Suprapubic skin (tissue), 4 donors: Measurements from ENCODE around the gene VWF. TPM values are rescaled to one million over a fixed set of nuclear protein-coding genes. Genes with fewer than 3 reads are reported as not detected.
A peak's percentile ranks its signal among the peaks of the same experiment; 100 is the strongest.

Source experiments
- DNase-seq, 2 donors: peaks; one replicate each; pipeline ENCODE4 v3.0.0-alpha.2; 2019; ENCODE audit warnings: low spot score in 2 of 2
- H3K27ac ChIP-seq: fragments of 200-600 bp; sonication (generic); one replicate; pipeline ENCODE4 v1.5.1; 2019
- H3K27me3 ChIP-seq: fragments of 200-600 bp; sonication (generic); one replicate; pipeline ENCODE4 v1.5.1; 2019
- H3K36me3 ChIP-seq: fragments of 200-600 bp; sonication (generic); one replicate; pipeline ENCODE4 v1.5.1; 2019
- H3K4me1 ChIP-seq: fragments of 200-600 bp; sonication (generic); one replicate; pipeline ENCODE4 v1.5.1; 2019
- H3K4me3 ChIP-seq: fragments of 200-600 bp; sonication (generic); one replicate; pipeline ENCODE4 v1.5.1; 2019; ENCODE audit warnings: mild to moderate bottlenecking
- H3K9me3 ChIP-seq: fragments of 200-600 bp; sonication (generic); one replicate; pipeline ENCODE4 v1.5.1; 2019
- EP300 ChIP-seq: sonication (generic); formaldehyde crosslinking; IDR thresholded peaks from one replicate; pipeline ENCODE4 v1.6.1; 2017; ENCODE audit warnings: antibody characterized with exemption
- POLR2A ChIP-seq, 2 donors: fragments of 450-650 bp; IDR thresholded peaks; one replicate each; pipeline ENCODE4 v1.6.1; 2017; ENCODE audit warnings: antibody characterized with exemption in 2 of 2, mild to moderate bottlenecking in 2 of 2, moderate library complexity in 2 of 2
- POLR2AphosphoS5 ChIP-seq, 3 donors: sonication (generic); formaldehyde crosslinking; IDR thresholded peaks; one replicate each; pipeline ENCODE4 v1.6.1; 2017; ENCODE audit warnings: antibody characterized with exemption in 3 of 3
- WGBS: methylation state at CpG from one replicate; pipeline ENCODE4 v1.1.5; 2018; 5-methylcytosine and 5-hydroxymethylcytosine counted together
- total RNA-seq, 4 donors: library from RNA; depleted of rRNA; stranded (reverse); fragments of >200 nt; gene quantifications; one replicate each; pipeline ENCODE4 v1.1.0, GENCODE V29; 2016
- TF ChIP-seq, protein P1 (sequence below), 2 donors: fragments of 200-600 bp in 1 of 2; fragments of 450-650 bp in 1 of 2; sonication (generic) in 1 of 2; IDR thresholded peaks; one replicate each; pipeline ENCODE4 v1.5.1; 2016 to 2019; ENCODE audit warnings: antibody characterized with exemption in 2 of 2, mild to moderate bottlenecking in 1 of 2, moderate library complexity in 1 of 2

Gene VWF
- total RNA-seq, 4 donors from 2014 or later: 35.5 to 91.7 (median 61.7) TPM

DNA sequence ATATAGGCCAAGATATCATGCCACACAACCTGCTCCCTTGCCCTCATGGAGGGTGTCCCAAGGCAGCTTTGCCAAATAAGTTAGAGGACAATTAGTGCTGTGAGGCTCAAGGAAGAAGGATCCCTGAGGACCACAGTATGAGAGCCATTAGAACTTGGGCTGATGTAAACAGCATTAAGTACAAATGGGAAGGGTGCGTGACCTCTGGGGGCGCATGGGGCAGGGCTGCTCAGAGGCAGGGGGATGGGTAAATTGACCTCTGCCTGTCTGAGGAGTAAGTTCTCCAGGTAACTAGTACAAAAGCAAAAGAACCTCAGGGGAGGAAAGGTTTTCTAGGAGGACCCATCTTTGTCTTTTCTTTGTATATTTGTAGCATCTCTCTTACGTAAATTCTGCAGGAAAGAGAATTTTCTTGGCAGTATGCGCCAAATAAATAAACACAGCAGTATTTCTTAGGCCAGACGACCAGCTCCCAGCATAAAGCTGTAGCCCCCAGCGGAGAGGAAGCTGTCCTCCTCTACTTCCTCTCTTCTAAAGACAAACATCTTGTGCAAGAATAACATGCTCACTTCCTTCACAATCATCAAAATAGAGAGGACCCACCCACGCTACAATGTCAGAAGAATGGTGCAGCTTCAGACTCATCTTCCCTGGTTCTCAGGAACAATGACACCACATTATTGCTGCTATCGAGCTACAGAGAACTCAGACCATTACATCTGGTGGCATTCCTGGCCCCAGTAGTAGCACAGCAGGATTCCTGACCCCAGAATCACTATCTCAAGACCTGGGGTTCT lies 16.4 kb upstream of the VWF start:
- WGBS: 72% methylated on average over 8 of the region's 8 CpGs
- DNase-seq: no peak
- no peaks in the 10 kb centered on the region for H3K36me3 ChIP-seq

DNA sequence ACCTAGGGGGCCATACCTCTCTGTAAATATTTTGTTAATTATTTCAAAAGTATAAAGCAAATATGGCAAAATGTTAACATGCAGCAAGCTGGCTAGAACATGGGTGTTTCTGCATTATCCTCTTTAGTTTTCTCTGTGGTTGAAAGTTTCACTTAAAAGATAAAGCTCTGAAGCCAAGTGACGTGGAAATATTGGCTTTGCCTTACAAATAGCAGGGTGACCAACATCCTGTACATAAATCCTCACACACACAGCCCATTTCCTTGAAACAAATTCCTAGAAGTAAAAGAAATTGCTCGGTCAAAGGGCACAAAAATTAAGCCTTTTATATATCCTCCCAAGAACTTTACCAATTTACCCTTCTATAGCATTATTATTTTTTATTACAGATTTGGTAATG lies 10.6 kb upstream of the VWF start:
- no peak for TF ChIP-seq POLR2AphosphoS5 (IDR thresholded peaks at IDR 0.05)
- no peak for TF ChIP-seq POLR2A (IDR thresholded peaks at IDR 0.05)
- no peak for TF ChIP-seq EP300
- TF ChIP-seq, protein P1, sequence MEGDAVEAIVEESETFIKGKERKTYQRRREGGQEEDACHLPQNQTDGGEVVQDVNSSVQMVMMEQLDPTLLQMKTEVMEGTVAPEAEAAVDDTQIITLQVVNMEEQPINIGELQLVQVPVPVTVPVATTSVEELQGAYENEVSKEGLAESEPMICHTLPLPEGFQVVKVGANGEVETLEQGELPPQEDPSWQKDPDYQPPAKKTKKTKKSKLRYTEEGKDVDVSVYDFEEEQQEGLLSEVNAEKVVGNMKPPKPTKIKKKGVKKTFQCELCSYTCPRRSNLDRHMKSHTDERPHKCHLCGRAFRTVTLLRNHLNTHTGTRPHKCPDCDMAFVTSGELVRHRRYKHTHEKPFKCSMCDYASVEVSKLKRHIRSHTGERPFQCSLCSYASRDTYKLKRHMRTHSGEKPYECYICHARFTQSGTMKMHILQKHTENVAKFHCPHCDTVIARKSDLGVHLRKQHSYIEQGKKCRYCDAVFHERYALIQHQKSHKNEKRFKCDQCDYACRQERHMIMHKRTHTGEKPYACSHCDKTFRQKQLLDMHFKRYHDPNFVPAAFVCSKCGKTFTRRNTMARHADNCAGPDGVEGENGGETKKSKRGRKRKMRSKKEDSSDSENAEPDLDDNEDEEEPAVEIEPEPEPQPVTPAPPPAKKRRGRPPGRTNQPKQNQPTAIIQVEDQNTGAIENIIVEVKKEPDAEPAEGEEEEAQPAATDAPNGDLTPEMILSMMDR (IDR thresholded peaks at IDR 0.05): no peak
- Histone ChIP-seq H3K4me3 (no peak overlapping the region), H3K4me1 (no peaks in the 10 kb centered on the region), H3K27me3 (no peaks in the 10 kb centered on the region), H3K9me3 (no peaks in the 10 kb centered on the region), H3K36me3 (no peaks in the 10 kb centered on the region), H3K27ac (no peak overlapping the region)
- DNase-seq: no peak
- 55% methylated on average over 2 of the region's 2 CpGs for WGBS

More for the DNA sequence above, 16.4 kb upstream of the VWF start:
- TF ChIP-seq, protein P1 (IDR thresholded peaks at IDR 0.05): no peak
- Histone ChIP-seq H3K4me3 (no peak overlapping the region), H3K27me3 (no peaks in the 10 kb centered on the region), H3K4me1 (peaks cover 7% of the 10 kb centered on the region), H3K9me3 (no peaks in the 10 kb centered on the region), H3K27ac (peak overlapping the region; percentile 39)

DNA sequence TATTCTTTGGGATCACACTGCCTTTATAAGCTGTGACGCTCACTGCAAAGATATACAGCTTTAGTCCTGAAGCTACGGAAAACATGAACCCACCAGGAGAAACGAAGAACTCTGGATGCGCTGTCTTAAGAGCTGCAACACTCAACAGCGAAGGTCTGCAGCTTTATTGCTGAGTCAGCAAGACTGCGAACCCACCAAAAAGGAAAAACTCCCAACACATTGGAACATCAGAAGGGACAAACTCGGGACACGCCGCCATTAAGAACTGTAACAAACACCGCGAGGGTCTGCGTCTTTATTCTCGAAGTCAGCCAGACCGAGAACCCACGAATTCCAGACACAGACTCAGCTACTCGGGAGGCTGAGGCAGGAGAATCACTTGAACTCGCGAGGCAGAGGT lies 9.2 kb upstream of the VWF start:
- no peaks in the 10 kb centered on the region for H3K27me3 ChIP-seq
- no peaks in the 10 kb centered on the region for H3K9me3 ChIP-seq
- no peaks in the 10 kb centered on the region for H3K36me3 ChIP-seq
- TF ChIP-seq, protein P1 (IDR thresholded peaks at IDR 0.05): no peak
- no peak for TF ChIP-seq POLR2AphosphoS5 (IDR thresholded peaks at IDR 0.05)
- no peak for TF ChIP-seq EP300
- TF ChIP-seq POLR2A (IDR thresholded peaks at IDR 0.05): no peak
- no peaks in the 10 kb centered on the region for H3K4me1 ChIP-seq
- H3K4me3 ChIP-seq: no peak overlapping the region
- no peak for DNase-seq
- 89% methylated on average over 18 of the region's 18 CpGs for WGBS
- H3K27ac ChIP-seq: no peak overlapping the region

DNA sequence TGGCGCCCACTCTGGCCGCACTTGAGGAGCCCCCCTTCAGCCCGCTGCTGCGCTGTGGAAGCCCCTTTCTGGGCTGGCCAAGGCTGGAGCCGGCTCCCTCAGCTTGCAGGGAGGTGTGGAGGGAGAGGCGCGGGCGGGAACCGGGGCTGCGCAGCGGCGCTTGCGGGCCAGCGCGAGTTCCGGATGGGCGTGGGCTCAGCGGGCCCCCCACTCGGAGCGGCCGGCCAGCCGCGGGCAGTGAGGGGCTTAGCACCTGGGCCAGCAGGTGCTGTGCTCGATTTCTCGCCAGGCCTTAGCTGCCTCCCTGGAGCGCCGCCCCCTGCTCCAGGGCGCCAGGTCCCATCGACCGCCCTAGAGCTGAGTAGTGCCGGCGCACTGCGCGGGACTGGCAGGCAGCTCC lies 8.0 kb upstream of the VWF start:
- TF ChIP-seq, protein P1 (IDR thresholded peaks at IDR 0.05): no peak
- no peak for TF ChIP-seq EP300
- TF ChIP-seq POLR2A (IDR thresholded peaks at IDR 0.05): no peak
- no peak for TF ChIP-seq POLR2AphosphoS5 (IDR thresholded peaks at IDR 0.05)
- H3K4me1 ChIP-seq: no peaks in the 10 kb centered on the region
- DNase-seq: no peak
- WGBS: 62% methylated on average over 11 of the region's 34 CpGs
- H3K27ac ChIP-seq: no peak overlapping the region
- no peaks in the 10 kb centered on the region for H3K9me3 ChIP-seq
- H3K27me3 ChIP-seq: no peaks in the 10 kb centered on the region
- no peaks in the 10 kb centered on the region for H3K36me3 ChIP-seq
- no peak overlapping the region for H3K4me3 ChIP-seq

DNA sequence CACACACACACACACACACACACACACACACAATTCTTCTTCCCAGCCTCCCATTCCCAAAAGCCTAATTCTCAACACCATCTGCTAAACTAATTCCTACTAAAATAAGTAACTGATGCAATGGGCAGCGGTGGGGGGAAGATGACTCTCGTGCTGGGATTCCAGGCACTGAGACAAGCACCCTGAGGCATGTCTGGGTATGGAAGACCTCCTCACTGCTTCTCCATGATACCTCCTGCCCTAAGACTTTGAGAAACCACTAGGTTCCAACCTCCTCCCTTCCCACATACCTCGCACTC lies 789 bp upstream of the VWF start:
- Histone ChIP-seq H3K9me3 (no peaks in the 10 kb centered on the region), H3K4me3 (no peak overlapping the region), H3K36me3 (no peaks in the 10 kb centered on the region), H3K4me1 (peaks cover 18% of the 10 kb centered on the region), H3K27me3 (no peaks in the 10 kb centered on the region), H3K27ac (no peak overlapping the region)
- WGBS: 84% methylated on average over 3 of the region's 3 CpGs
- DNase-seq: peak in 1 of 2 donors; percentile 20
- TF ChIP-seq EP300 (no peak), POLR2AphosphoS5 (IDR thresholded peaks at IDR 0.05) (no peak), POLR2A (IDR thresholded peaks at IDR 0.05) (no peak)
- TF ChIP-seq, protein P1 (IDR thresholded peaks at IDR 0.05): no peak
